Spleen (tissue), 11 donors: ENCODE data around the gene SCRN2. TPM values are rescaled to one million over a fixed set of nuclear protein-coding genes. Genes with fewer than 3 reads are reported as not detected.

Source experiments
- DNase-seq: peaks from one replicate; pipeline ENCODE4 v3.0.0-alpha.2; 2020
- H3K27ac ChIP-seq, 8 donors: fragments of 200-600 bp; sonication (generic) in 7 of 8; 1 replicate in 4 of 8; 2 replicates in 4 of 8; pipeline versions ENCODE4 v1.5.0 to v1.8.0; 2016 to 2021; ENCODE audit warnings: inconsistent platforms in 4 of 8, mild to moderate bottlenecking in 4 of 8, moderate library complexity in 1 of 8
- H3K27me3 ChIP-seq, 7 donors: fragments of 200-600 bp; sonication (generic) in 6 of 7; replicated peaks in 1 of 7; 1 replicate in 4 of 7; 2 replicates in 3 of 7; pipeline versions ENCODE4 v1.5.0 to v1.8.0; 2016 to 2021; ENCODE audit warnings: inconsistent platforms in 3 of 7, mild to moderate bottlenecking in 1 of 7
- H3K36me3 ChIP-seq, 6 donors: fragments of 200-600 bp; sonication (generic) in 5 of 6; 1 replicate in 4 of 6; 2 replicates in 2 of 6; pipeline versions ENCODE4 v1.5.0 to v1.8.0; 2016 to 2021; ENCODE audit warnings: inconsistent platforms in 2 of 6
- H3K4me1 ChIP-seq, 6 donors: fragments of 200-600 bp; sonication (generic) in 5 of 6; 1 replicate in 3 of 6; 2 replicates in 3 of 6; pipeline versions ENCODE4 v1.5.0 to v1.8.0; 2016 to 2021; ENCODE audit warnings: inconsistent platforms in 3 of 6
- H3K4me3 ChIP-seq, 8 donors: fragments of 200-600 bp; sonication (generic) in 7 of 8; 1 replicate in 4 of 8; 2 replicates in 4 of 8; pipeline versions ENCODE4 v1.5.0 to v1.8.0; 2016 to 2021; ENCODE audit warnings: inconsistent platforms in 4 of 8, mild to moderate bottlenecking in 4 of 8, moderate library complexity in 2 of 8
- H3K9me3 ChIP-seq, 8 donors: fragments of 200-600 bp; sonication (generic) in 7 of 8; 1 replicate in 4 of 8; 2 replicates in 4 of 8; pipeline versions ENCODE4 v1.5.0 to v1.8.0; 2016 to 2021; ENCODE audit warnings: inconsistent platforms in 4 of 8
- POLR2A ChIP-seq, 3 donors: fragments of 450-650 bp; IDR thresholded peaks; one replicate each; pipeline ENCODE4 v1.5.1; 2017; ENCODE audit warnings: antibody characterized with exemption in 3 of 3, mild to moderate bottlenecking in 1 of 3
- POLR2AphosphoS5 ChIP-seq, 3 donors: sonication (generic); formaldehyde crosslinking; IDR thresholded peaks; one replicate each; pipeline ENCODE4 v1.5.1; 2017; ENCODE audit warnings: antibody characterized with exemption in 3 of 3
- WGBS, 5 donors: extraction: QIAGEN DNeasy Blood & Tissue Kit in 3 of 5; methylation state at CpG; one replicate each; pipeline versions ENCODE4 v1.1.5 to v1.1.7; 2013 to 2018; 5-methylcytosine and 5-hydroxymethylcytosine counted together
- intact Hi-C: fragments of 100-400 bp; cut with DNase I; formaldehyde crosslinking; loops from one replicate; pipeline ENCODE4 v1.15.0; 2023; ENCODE audit warnings: low total_unique reads
- polyA plus RNA-seq, 3 donors: library from polyadenylated mRNA; stranded (reverse); fragments of 200-250 nt; gene quantifications; one replicate each; pipeline ENCODE4 v1.2.1, GENCODE V29; 2013
- total RNA-seq, 7 donors: library from RNA; depleted of rRNA in 3 of 7; stranded (reverse); fragments of >200 nt in 3 of 7; fragmentation: NEBNext Ultra II Directional in 4 of 7; extraction: Animal tissue kit (Norgen Biotek cat#: 25700) in 4 of 7; gene quantifications; one replicate each; pipeline versions ENCODE4 v1.1.0 to v1.2.1, GENCODE V29; 2016 to 2021
- TF ChIP-seq, protein P1 (sequence below), 11 experiments: fragments of 200-600 bp in 7 of 11; fragments of 450-650 bp in 4 of 11; sonication (generic) in 4 of 11; IDR thresholded peaks in 8 of 11; conservative IDR thresholded peaks in 3 of 11; 1 replicate in 7 of 11; 2 replicates in 4 of 11; pipeline versions ENCODE4 v1.4.0 to v1.8.0; 2016 to 2021; ENCODE audit warnings: antibody characterized with exemption in 11 of 11, inconsistent platforms in 4 of 11, mild to moderate bottlenecking in 1 of 11
- donor health status: healthy with polysubstance abuse.
- donor health status: DM: no; HTN: no; CAD: no; lungs with moderate emphysema.
- donor health status: DM: no; HTN: no; CAD: no.
- donor health status: Bipolar disorder and iron deficiency.
- donor health status: healthy.
- donor health status: DM: no; HTN: no; CAD: no.
- donor health status: DM: yes; HTN: yes; CAD: no.

Gene SCRN2
- total and polyA plus RNA-seq, 10 donors = 37.5 to 59.4 (median 49.7) TPM

DNA sequence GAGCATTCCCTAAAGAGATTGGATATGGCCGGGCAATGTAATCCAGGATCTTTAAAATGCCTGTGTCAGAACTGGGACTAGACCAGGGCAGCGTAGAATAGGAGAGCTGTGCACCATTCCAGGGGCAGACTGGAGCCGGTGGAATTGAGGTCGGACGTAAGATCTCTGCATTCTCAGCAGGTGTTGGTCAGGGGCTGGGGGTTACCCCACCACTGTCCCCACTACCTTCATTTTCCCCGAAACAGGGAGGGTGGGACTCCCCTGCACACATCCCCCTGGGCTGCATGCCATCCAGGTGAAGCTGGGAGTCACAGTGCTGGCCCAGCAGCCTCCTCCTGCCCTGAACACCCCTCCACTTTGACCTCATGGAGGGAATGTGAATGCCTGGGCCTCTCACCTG, 37.3 kb downstream of the SCRN2 start:
- Histone ChIP-seq H3K4me1 (no peaks in the 10 kb centered on the region), H3K27ac (no peak overlapping the region), H3K27me3 (no peaks in the 10 kb centered on the region), H3K4me3 (no peak overlapping the region), H3K9me3 (no peaks in the 10 kb centered on the region), H3K36me3 (peaks cover 0 to 28% (median 23%) of the 10 kb centered on the region in 6 donors)
- WGBS, 5 donors = 72 to 81% (median 77%) methylated on average over 6 of the region's 6 CpGs
- intact Hi-C loops = loop anchor here (10.0 kb wide), 1 partner anchor 129 kb away; no protein-coding TSS in a partner anchor
- no peak for TF ChIP-seq POLR2A (IDR thresholded peaks at IDR 0.05)
- TF ChIP-seq, protein P1, sequence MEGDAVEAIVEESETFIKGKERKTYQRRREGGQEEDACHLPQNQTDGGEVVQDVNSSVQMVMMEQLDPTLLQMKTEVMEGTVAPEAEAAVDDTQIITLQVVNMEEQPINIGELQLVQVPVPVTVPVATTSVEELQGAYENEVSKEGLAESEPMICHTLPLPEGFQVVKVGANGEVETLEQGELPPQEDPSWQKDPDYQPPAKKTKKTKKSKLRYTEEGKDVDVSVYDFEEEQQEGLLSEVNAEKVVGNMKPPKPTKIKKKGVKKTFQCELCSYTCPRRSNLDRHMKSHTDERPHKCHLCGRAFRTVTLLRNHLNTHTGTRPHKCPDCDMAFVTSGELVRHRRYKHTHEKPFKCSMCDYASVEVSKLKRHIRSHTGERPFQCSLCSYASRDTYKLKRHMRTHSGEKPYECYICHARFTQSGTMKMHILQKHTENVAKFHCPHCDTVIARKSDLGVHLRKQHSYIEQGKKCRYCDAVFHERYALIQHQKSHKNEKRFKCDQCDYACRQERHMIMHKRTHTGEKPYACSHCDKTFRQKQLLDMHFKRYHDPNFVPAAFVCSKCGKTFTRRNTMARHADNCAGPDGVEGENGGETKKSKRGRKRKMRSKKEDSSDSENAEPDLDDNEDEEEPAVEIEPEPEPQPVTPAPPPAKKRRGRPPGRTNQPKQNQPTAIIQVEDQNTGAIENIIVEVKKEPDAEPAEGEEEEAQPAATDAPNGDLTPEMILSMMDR (IDR thresholded peaks at IDR 0.05 in 8 of 11, conservative IDR thresholded peaks at IDR 0.05 in 3 of 11) = no peak
- DNase-seq = no peak

DNA sequence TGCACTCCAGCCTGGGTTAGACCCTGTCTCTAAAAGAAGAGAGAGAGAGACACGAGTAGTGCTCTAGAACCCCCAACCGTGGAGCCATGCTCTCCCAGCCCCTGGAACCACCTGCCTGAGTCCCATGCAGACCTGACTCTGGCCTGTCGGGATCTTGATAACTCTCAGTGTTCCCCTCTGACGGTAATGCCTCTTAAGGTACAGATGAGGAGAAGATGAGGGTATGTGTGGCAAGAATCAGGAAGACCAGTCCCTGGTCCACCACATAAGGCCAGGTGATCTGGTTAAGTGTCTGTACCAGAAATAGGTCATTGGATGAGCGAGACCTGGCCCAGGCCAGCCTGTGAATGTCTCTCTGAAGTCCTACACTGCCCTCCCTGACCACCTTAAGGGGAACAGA, 37.9 kb downstream of the SCRN2 start:
- TF ChIP-seq POLR2A (IDR thresholded peaks at IDR 0.05) (no peak), POLR2AphosphoS5 (IDR thresholded peaks at IDR 0.05) (no peak)
- TF ChIP-seq, protein P1 (IDR thresholded peaks at IDR 0.05 in 8 of 11, conservative IDR thresholded peaks at IDR 0.05 in 3 of 11) = no peak
- no peaks in the 10 kb centered on the region for H3K27me3 ChIP-seq
- no peak overlapping the region for H3K27ac ChIP-seq
- DNase-seq = no peak
- 51 to 82% (median 55%) methylated on average over 4 to 5 of the region's 5 CpGs for WGBS, 5 donors
- H3K4me3 ChIP-seq = no peak overlapping the region
- no peaks in the 10 kb centered on the region for H3K4me1 ChIP-seq
- peaks cover 0 to 23% (median 18%) of the 10 kb centered on the region in 6 donors for H3K36me3 ChIP-seq
- intact Hi-C loops = loop anchor here (10.0 kb wide), 1 partner anchor 128 kb away; no protein-coding TSS in a partner anchor
- H3K9me3 ChIP-seq = no peaks in the 10 kb centered on the region

DNA sequence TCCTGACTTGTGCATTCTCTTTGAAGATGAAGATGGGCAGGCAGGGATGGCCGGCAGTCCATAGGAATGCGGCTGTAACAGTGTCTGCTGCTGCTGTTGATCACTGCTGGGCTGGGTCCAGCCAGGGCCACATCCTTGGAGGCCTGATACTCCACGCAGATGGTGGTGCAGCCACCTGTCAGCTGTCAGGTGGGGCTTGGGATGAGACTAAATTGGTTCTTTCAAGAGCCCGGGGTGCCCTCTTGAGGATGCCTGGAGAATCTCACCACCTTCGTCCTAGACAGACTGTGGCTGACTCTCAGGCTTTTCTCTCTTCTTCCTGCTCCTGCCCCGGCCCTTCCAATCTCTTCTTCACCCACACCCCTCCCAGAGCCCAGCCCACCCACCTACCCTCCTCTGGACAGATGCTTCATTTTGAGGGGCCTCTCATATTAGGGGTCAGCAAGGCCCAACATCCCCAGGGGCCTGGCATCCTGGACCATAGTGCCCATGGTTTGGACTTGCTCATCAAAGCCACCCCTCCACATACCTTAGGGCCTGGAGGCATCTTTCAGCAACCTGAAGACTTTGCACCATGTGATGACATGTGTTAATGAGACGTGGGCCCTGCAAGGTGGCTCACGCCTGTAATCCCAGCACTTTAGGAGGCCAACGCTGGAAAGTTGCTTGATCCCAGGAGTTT, 38.6 kb downstream of the SCRN2 start:
- H3K27ac ChIP-seq = no peak overlapping the region
- no peaks in the 10 kb centered on the region for H3K9me3 ChIP-seq
- no peak for DNase-seq
- H3K4me1 ChIP-seq = no peaks in the 10 kb centered on the region
- 34 to 38% (median 35%) methylated on average over 7 to 9 of the region's 9 CpGs for WGBS, 5 donors
- no peaks in the 10 kb centered on the region for H3K27me3 ChIP-seq
- intact Hi-C loops = loop anchor here (10.0 kb wide), 1 partner anchor 128 kb away; no protein-coding TSS in a partner anchor
- TF ChIP-seq POLR2AphosphoS5 (IDR thresholded peaks at IDR 0.05) = no peak
- TF ChIP-seq, protein P1 (IDR thresholded peaks at IDR 0.05 in 8 of 11, conservative IDR thresholded peaks at IDR 0.05 in 3 of 11) = peak in 10 of 11 experiments; percentile 4 to 72 (median 54)
- no peak overlapping the region for H3K4me3 ChIP-seq
- H3K36me3 ChIP-seq = peaks cover 0 to 16% (median 11%) of the 10 kb centered on the region in 6 donors

DNA sequence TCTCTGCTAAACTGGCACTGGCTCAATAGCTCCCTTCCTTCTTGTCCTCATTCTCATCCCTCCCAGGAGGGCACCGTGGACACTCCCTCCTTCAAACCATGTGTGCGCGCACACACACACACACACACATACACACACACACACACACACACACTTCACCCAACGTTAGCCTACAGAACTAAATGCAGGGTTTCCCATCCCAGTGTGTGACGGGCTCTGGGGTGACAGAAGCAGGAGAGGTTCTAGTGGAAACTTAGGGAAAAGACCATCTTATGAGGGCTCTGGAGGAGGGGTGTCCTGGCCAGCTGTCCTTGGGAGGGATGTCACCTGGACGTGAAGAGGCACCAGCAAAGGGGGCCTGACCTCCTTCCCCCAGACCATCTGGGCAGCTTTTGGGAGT, 39.2 kb downstream of the SCRN2 start:
- peaks cover 0 to 10% (median 5%) of the 10 kb centered on the region in 6 donors for H3K36me3 ChIP-seq
- no peak overlapping the region for H3K4me3 ChIP-seq
- DNase-seq = no peak
- H3K9me3 ChIP-seq = no peaks in the 10 kb centered on the region
- WGBS, 5 donors = 45 to 66% (median 57%) methylated on average over 6 of the region's 6 CpGs
- no peak overlapping the region for H3K27ac ChIP-seq
- TF ChIP-seq POLR2AphosphoS5 (IDR thresholded peaks at IDR 0.05) (no peak), POLR2A (IDR thresholded peaks at IDR 0.05) (no peak)
- TF ChIP-seq, protein P1 (IDR thresholded peaks at IDR 0.05 in 8 of 11, conservative IDR thresholded peaks at IDR 0.05 in 3 of 11) = no peak
- H3K27me3 ChIP-seq = peaks cover 0 to under 1% (median 0%) of the 10 kb centered on the region in 7 donors
- intact Hi-C loops = loop anchor here (10.0 kb wide), 1 partner anchor 127 kb away; no protein-coding TSS in a partner anchor
- H3K4me1 ChIP-seq = no peaks in the 10 kb centered on the region
